Glutamatergic neuron (in vitro differentiated cells): Measurements from ENCODE around the gene C16orf95. TPM values are rescaled to one million over a fixed set of nuclear protein-coding genes. Genes with fewer than 3 reads are reported as not detected.

ENCODE experiments used
- DNase-seq: peaks from one replicate; pipeline ENCODE4 v3.0.0; 2022
- H3K27ac Mint-ChIP-seq: one replicate; pipeline ENCODE4 v1.8.0; 2020; ENCODE audit warnings: mild to moderate bottlenecking, mixed read lengths, inconsistent platforms; ENCODE audit not compliant: unreplicated experiment
- H3K27me3 Mint-ChIP-seq: one replicate; pipeline ENCODE4 v1.8.0; 2020; ENCODE audit warnings: mild to moderate bottlenecking, moderate library complexity, mixed read lengths, inconsistent platforms; ENCODE audit not compliant: unreplicated experiment
- H3K36me3 Mint-ChIP-seq: one replicate; pipeline ENCODE4 v1.8.0; 2020; ENCODE audit warnings: mild to moderate bottlenecking, mixed read lengths, inconsistent platforms; ENCODE audit not compliant: unreplicated experiment
- H3K4me1 Mint-ChIP-seq: one replicate; pipeline ENCODE4 v1.8.0; 2020; ENCODE audit warnings: mild to moderate bottlenecking, low read depth, mixed read lengths, inconsistent platforms; ENCODE audit not compliant: unreplicated experiment
- H3K4me3 Mint-ChIP-seq: one replicate; pipeline ENCODE4 v1.8.0; 2020; ENCODE audit warnings: mild to moderate bottlenecking, mixed read lengths, inconsistent platforms; ENCODE audit not compliant: unreplicated experiment
- H3K9me3 Mint-ChIP-seq: one replicate; pipeline ENCODE4 v1.8.0; 2020; ENCODE audit warnings: mild to moderate bottlenecking, moderate library complexity, mixed read lengths, inconsistent platforms; ENCODE audit not compliant: unreplicated experiment
- CTCF ChIP-seq: fragments of 200-600 bp; sonication (generic); IDR thresholded peaks from one replicate; pipeline ENCODE4 v1.5.0; 2021; ENCODE audit not compliant: partially characterized antibody, unreplicated experiment
- total RNA-seq: library from RNA; stranded (reverse); fragmentation: NEBNext Ultra II Directional; extraction: Animal tissue kit (Norgen Biotek cat#: 25700); gene quantifications from one replicate; pipeline ENCODE4 v1.2.1, GENCODE V29; 2021; ENCODE audit not compliant: unreplicated experiment

The C16orf95 gene
- total RNA-seq, 1 donor from 2014 or later: 9.2 TPM

DNA sequence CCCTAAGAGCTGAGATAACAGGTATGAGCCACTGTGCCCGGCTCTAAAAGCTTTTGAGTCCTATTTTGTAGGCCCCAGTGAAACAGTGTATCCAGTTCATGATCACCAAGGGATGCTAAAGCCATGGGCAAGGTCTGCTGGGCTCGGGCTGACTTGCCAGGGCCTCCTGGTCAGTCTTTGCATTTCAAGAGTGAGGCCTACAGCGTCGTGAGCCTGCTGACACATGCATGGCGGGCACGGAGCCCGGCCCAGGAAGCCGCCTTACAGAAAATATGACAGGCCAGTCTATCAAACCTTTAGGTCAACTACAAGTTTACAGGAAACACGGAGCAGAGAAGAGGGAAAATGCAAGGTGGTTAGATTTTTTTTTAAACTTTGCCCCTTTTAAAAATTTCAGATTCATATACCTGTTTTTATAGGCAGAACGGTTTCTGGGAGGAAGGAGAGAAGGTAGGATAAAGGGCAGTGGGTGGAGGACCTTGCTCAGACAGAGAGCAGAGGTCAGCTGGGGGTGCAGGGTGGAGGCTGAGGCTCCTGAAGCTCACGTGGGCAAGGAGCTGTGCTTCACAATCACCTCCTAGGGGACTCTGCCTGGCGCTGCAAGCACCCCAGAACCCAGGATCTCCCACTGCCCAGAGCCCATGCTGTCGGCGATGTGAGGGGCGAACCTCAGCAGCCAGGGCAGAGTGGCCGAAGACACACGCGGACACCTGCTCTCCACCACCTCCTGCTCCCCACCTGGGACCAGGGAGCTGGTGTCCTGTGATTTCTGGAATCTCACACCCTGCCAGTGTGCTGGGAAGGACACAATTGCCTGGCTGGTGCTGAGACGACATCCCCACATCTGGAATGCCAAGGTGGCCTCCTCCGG, 21.3 kb downstream of the C16orf95 start:
- DNase-seq: no peak
- no peak overlapping the region for H3K27ac Mint-ChIP-seq

GRCh38 chr16:87295259-87295658, 21.9 kb downstream of the C16orf95 start:
- Mint-ChIP-seq H3K27me3 (peaks cover 2% of the 10 kb centered on the region), H3K4me1 (no peaks in the 10 kb centered on the region), H3K9me3 (peaks cover 4% of the 10 kb centered on the region), H3K36me3 (peaks cover 7% of the 10 kb centered on the region), H3K4me3 (no peak overlapping the region), H3K27ac (no peak overlapping the region)
- TF ChIP-seq CTCF: no peak
- no peak for DNase-seq

More for the DNA sequence above, 21.3 kb downstream of the C16orf95 start:
- no peak overlapping the region for H3K4me3 Mint-ChIP-seq
- H3K9me3 Mint-ChIP-seq: peaks cover 4% of the 10 kb centered on the region
- peaks cover 7% of the 10 kb centered on the region for H3K36me3 Mint-ChIP-seq
- H3K4me1 Mint-ChIP-seq: no peaks in the 10 kb centered on the region
- TF ChIP-seq CTCF: no peak
- peaks cover 2% of the 10 kb centered on the region for H3K27me3 Mint-ChIP-seq

DNA sequence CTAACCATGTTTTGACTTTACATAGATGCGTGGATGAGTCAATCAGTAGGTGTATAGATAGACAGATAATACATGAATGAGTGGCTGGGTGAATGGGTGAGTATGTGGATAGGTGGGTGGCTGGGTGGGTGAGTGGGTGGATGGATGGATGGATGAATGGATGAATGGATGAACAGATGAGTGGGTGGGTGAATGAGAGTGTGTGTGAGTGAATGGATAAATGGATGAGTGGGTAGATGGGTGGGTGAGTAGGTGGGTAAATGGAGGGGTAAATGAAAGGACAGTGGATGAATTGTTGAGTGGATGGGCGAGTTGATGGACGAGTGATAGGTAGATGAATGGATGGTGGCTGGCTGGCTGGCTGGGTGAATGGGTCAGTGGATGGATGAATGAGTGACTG, 23.2 kb downstream of the C16orf95 start:
- TF ChIP-seq CTCF: no peak
- H3K4me1 Mint-ChIP-seq: no peaks in the 10 kb centered on the region
- peaks cover 7% of the 10 kb centered on the region for H3K36me3 Mint-ChIP-seq
- no peak for DNase-seq
- peaks cover 2% of the 10 kb centered on the region for H3K9me3 Mint-ChIP-seq
- no peak overlapping the region for H3K27ac Mint-ChIP-seq
- H3K27me3 Mint-ChIP-seq: peaks cover 2% of the 10 kb centered on the region
- H3K4me3 Mint-ChIP-seq: no peak overlapping the region

DNA sequence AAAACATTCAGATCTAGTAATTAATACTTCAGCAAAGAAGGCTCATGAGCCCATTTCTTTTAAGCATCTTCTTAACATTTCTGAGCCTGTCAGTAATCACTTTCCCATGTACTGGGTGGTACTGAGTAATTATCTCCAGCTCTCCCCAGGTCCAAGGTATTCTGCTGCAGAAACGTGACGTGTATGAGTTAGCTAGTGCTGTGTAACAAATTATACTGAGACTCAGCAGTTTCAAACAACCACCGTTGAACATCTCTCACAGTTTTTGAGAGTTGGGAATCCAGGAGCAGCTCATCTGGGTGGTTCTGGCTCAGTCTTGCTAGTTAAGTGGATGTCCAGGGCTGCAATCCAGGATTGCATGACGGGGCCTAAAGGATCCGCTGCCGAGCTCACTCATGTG, 25.2 kb downstream of the C16orf95 start:
- H3K27me3 Mint-ChIP-seq: no peaks in the 10 kb centered on the region
- no peak for TF ChIP-seq CTCF
- peaks cover 7% of the 10 kb centered on the region for H3K36me3 Mint-ChIP-seq
- no peaks in the 10 kb centered on the region for H3K4me1 Mint-ChIP-seq
- no peak overlapping the region for H3K4me3 Mint-ChIP-seq
- H3K27ac Mint-ChIP-seq: no peak overlapping the region
- no peak for DNase-seq
- peaks cover 5% of the 10 kb centered on the region for H3K9me3 Mint-ChIP-seq

- TF ChIP-seq CTCF: no peak
- Mint-ChIP-seq H3K4me1 (peaks cover 6% of the 10 kb centered on the region), H3K36me3 (peaks cover 15% of the 10 kb centered on the region), H3K27me3 (peaks cover 1% of the 10 kb centered on the region), H3K9me3 (peaks cover 3% of the 10 kb centered on the region), H3K27ac (no peak overlapping the region), H3K4me3 (no peak overlapping the region)
- DNase-seq: no peak
Measured at GRCh38 chr16:87288753-87289362, 28.3 kb downstream of the C16orf95 start.
